HG03354 (cell line): ENCODE data around the gene FTCD.
"Not testable (repeated sequence)": the region's sequence is repeated elsewhere in the genome, so short reads cannot be mapped to it uniquely, and the experiment has no call there.

Source experiments
- ATAC-seq: cut with Tn5 transposase; IDR thresholded peaks from one replicate; pipeline ENCODE4 v1.9.1; 2021; ENCODE audit warnings: mild to moderate bottlenecking; ENCODE audit not compliant: unreplicated experiment, poor library complexity, severe bottlenecking

The FTCD gene

GRCh38 chr21:46155514-46156377, at the start of gene FTCD:
Gene FTCD (minus strand): TSS chr21:46155579. CDS start chr21:46155523, 56 bp downstream.
- ATAC-seq: no peak

GRCh38 chr21:46205166-46205565, 49.8 kb upstream of the FTCD start:
- ATAC-seq: no peak

GRCh38 chr21:46203203-46203600, 47.8 kb upstream of the FTCD start:
- no peak for ATAC-seq

- no peak for ATAC-seq
Observed at GRCh38 chr21:46202592-46203202, 47.3 kb upstream of the FTCD start.

- not testable (repeated sequence) for ATAC-seq
Observed at GRCh38 chr21:46200877-46201803, 45.8 kb upstream of the FTCD start.

- ATAC-seq: no peak
Observed at GRCh38 chr21:46199436-46200373, 44.3 kb upstream of the FTCD start.

- no peak for ATAC-seq
Observed at GRCh38 chr21:46196733-46197132, 41.4 kb upstream of the FTCD start.

GRCh38 chr21:46195595-46196195, 40.3 kb upstream of the FTCD start:
- no peak for ATAC-seq

- no peak for ATAC-seq
Observed at GRCh38 chr21:46194374-46195334, 39.3 kb upstream of the FTCD start.

GRCh38 chr21:46193829-46194373, 38.5 kb upstream of the FTCD start:
- no peak for ATAC-seq

GRCh38 chr21:46191686-46192575, 36.6 kb upstream of the FTCD start:
- ATAC-seq: no peak

- ATAC-seq: no peak
Observed at GRCh38 chr21:46191257-46191685, 35.9 kb upstream of the FTCD start.

GRCh38 chr21:46190491-46191131, 35.2 kb upstream of the FTCD start:
- no peak for ATAC-seq

- no peak for ATAC-seq
Observed at GRCh38 chr21:46189959-46190490, 34.6 kb upstream of the FTCD start.

GRCh38 chr21:46189213-46189958, 34.0 kb upstream of the FTCD start:
- no peak for ATAC-seq
